GM12892 (cell line): Measurements from ENCODE around the gene UBE2L3.
"Not testable (repeated sequence)": the region's sequence is repeated elsewhere in the genome, so short reads cannot be mapped to it uniquely, and the experiment has no call there.

Experiments used
- DNase-seq: peaks from one replicate; pipeline ENCODE4 v3.0.0; 2011; ENCODE audit not compliant: insufficient read length
- FAIRE-seq: peaks from 2 replicates; lab custom pipeline; 2011; peaks lifted over from hg19 to GRCh38; lab: Jason Lieb, UNC
- POLR2A ChIP-seq: IDR thresholded peaks from 2 replicates; pipeline ENCODE4 v1.6.1; 2011; ENCODE audit warnings: low read depth, low read length, control low read depth
- POLR2AphosphoS5 ChIP-seq: IDR thresholded peaks from 2 replicates; pipeline ENCODE4 v1.6.1; 2011; ENCODE audit warnings: low read depth, low read length, control low read depth
- TAF1 ChIP-seq: IDR thresholded peaks from 2 replicates; pipeline ENCODE4 v1.6.1; 2011; ENCODE audit warnings: low read depth, mild to moderate bottlenecking, control low read depth, low read length, borderline replicate concordance

The UBE2L3 gene

GRCh38 chr22:21629255-21630149, 62.0 kb downstream of the UBE2L3 start, which contains the start of gene YDJC:
YDJC (minus strand) TSS chr22:21630022; CDS start chr22:21630014, 8 bp downstream.
- TF ChIP-seq POLR2AphosphoS5 (peak; percentile 73), TAF1 (peak; percentile 74), POLR2A (peak; percentile 82)
- peak; percentile 96 for FAIRE-seq
- DNase-seq, result peak; percentile 90

GRCh38 chr22:21631025-21631424, 63.5 kb downstream of the UBE2L3 start:
- no peak for DNase-seq
- no peak for TF ChIP-seq POLR2A
- no peak for TF ChIP-seq TAF1
- no peak for TF ChIP-seq POLR2AphosphoS5
- no peak for FAIRE-seq

- TF ChIP-seq POLR2A, result no peak
- no peak for TF ChIP-seq TAF1
- DNase-seq (no peak), FAIRE-seq (no peak)
These were observed 64.9 kb downstream of the UBE2L3 start, which contains the start of gene CCDC116 for GRCh38 chr22:21632237-21632895. CCDC116 (plus strand) TSS chr22:21632760; CDS start chr22:21633182, 422 bp downstream.

GRCh38 chr22:21632931-21633330, 65.4 kb downstream of the UBE2L3 start:
- DNase-seq (no peak), FAIRE-seq (no peak)
- TF ChIP-seq TAF1, result no peak
- TF ChIP-seq POLR2A, result no peak
- TF ChIP-seq POLR2AphosphoS5, result no peak

- FAIRE-seq, result no peak
- no peak for TF ChIP-seq TAF1
- no peak for TF ChIP-seq POLR2A
- no peak for TF ChIP-seq POLR2AphosphoS5
- DNase-seq, result no peak
These were observed 66.0 kb downstream of the UBE2L3 start for GRCh38 chr22:21633481-21633880.

GRCh38 chr22:21634081-21634480, 66.6 kb downstream of the UBE2L3 start:
- no peak for TF ChIP-seq TAF1
- no peak for TF ChIP-seq POLR2A
- no peak for TF ChIP-seq POLR2AphosphoS5
- DNase-seq, result no peak
- FAIRE-seq, result no peak

GRCh38 chr22:21634844-21635243, 67.3 kb downstream of the UBE2L3 start:
- no peak for TF ChIP-seq POLR2A
- TF ChIP-seq TAF1, result no peak
- TF ChIP-seq POLR2AphosphoS5, result no peak
- FAIRE-seq (no peak), DNase-seq (no peak)

- TF ChIP-seq TAF1, result no peak
- TF ChIP-seq POLR2A, result no peak
- no peak for TF ChIP-seq POLR2AphosphoS5
- no peak for FAIRE-seq
- no peak for DNase-seq
These were observed 68.4 kb downstream of the UBE2L3 start for GRCh38 chr22:21635771-21636510.

- DNase-seq (no peak), FAIRE-seq (no peak)
- TF ChIP-seq POLR2AphosphoS5, result no peak
- TF ChIP-seq TAF1, result no peak
- no peak for TF ChIP-seq POLR2A
These were observed 69.2 kb downstream of the UBE2L3 start for GRCh38 chr22:21636629-21637218.

- DNase-seq, FAIRE-seq: not testable (repeated sequence)
These were observed 69.9 kb downstream of the UBE2L3 start for GRCh38 chr22:21637450-21637849.

- no peak for TF ChIP-seq POLR2AphosphoS5
- TF ChIP-seq TAF1, result no peak
- TF ChIP-seq POLR2A, result no peak
- no peak for FAIRE-seq
These were observed 71.8 kb downstream of the UBE2L3 start for GRCh38 chr22:21639359-21639758.

GRCh38 chr22:21640810-21641209, 73.3 kb downstream of the UBE2L3 start:
- TF ChIP-seq POLR2A, result no peak
- TF ChIP-seq TAF1, result no peak
- no peak for TF ChIP-seq POLR2AphosphoS5
- no peak for FAIRE-seq

More at GRCh38 chr22:21639359-21639758, 71.8 kb downstream of the UBE2L3 start:
- no peak for DNase-seq

More at GRCh38 chr22:21640810-21641209, 73.3 kb downstream of the UBE2L3 start:
- DNase-seq, result no peak
